ENCODE data around the gene TENM3.

Gene TENM3

DNA sequence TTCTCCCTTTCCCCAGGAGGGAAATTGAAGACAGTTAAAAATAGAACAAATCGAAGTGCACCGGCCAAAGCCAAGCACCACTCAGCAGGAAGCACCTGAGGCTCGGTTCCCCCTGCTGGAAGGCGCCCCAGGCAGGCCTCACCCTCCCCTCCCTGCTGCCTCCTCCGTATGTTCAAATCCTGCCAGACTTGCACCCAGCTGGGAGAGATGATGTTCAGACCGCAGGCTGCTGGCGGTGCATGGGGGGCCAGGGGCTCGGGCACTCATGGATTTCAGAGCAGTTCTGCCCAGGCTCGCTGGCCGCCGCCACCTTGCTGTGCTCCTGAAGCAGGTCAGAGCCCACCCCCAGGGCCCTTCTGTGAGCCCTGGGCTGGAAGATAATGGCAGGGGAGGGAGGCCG is 582.6 kb downstream of the TENM3 start:
- H3K4me2 ChIP-seq (ENCODE audit: low read depth, low read length, poor library complexity, severe bottlenecking), result no peak overlapping the region
- no peaks in the 10 kb centered on the region for H3K27me3 ChIP-seq (ENCODE audit: low read length)
- no peak overlapping the region for H2AFZ ChIP-seq (ENCODE audit: low read depth, low read length, severe bottlenecking)
- H3K4me3 ChIP-seq (ENCODE audit: insufficient read depth, low read length, poor library complexity, severe bottlenecking), result no peak overlapping the region
- no peak overlapping the region for H3K9ac ChIP-seq (ENCODE audit: low read length)
- no peaks in the 10 kb centered on the region for H3K36me3 ChIP-seq (ENCODE audit: low read length)
- no peak for TF ChIP-seq EZH2phosphoT487 (conservative IDR thresholded peaks at IDR 0.05; ENCODE audit: low read length)
- TF ChIP-seq, protein P1, sequence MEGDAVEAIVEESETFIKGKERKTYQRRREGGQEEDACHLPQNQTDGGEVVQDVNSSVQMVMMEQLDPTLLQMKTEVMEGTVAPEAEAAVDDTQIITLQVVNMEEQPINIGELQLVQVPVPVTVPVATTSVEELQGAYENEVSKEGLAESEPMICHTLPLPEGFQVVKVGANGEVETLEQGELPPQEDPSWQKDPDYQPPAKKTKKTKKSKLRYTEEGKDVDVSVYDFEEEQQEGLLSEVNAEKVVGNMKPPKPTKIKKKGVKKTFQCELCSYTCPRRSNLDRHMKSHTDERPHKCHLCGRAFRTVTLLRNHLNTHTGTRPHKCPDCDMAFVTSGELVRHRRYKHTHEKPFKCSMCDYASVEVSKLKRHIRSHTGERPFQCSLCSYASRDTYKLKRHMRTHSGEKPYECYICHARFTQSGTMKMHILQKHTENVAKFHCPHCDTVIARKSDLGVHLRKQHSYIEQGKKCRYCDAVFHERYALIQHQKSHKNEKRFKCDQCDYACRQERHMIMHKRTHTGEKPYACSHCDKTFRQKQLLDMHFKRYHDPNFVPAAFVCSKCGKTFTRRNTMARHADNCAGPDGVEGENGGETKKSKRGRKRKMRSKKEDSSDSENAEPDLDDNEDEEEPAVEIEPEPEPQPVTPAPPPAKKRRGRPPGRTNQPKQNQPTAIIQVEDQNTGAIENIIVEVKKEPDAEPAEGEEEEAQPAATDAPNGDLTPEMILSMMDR (IDR thresholded peaks at IDR 0.05; ENCODE audit: insufficient read depth, low read length, poor library complexity, severe bottlenecking), result no peak
- H3K79me2 ChIP-seq (ENCODE audit: insufficient read depth, low read length), result no peaks in the 10 kb centered on the region
- no peak overlapping the region for H3K27ac ChIP-seq (ENCODE audit: low read depth, low read length)
- H3K9me3 ChIP-seq (ENCODE audit: insufficient read depth, low read length), result no peaks in the 10 kb centered on the region
- no peaks in the 10 kb centered on the region for H3F3A ChIP-seq (ENCODE audit: insufficient read depth)
- H4K20me1 ChIP-seq (ENCODE audit: low read depth, low read length), result no peaks in the 10 kb centered on the region
- H3K9me2 ChIP-seq (replicated peaks; ENCODE audit: insufficient read depth, low read length), result no peaks in the 10 kb centered on the region

DNA sequence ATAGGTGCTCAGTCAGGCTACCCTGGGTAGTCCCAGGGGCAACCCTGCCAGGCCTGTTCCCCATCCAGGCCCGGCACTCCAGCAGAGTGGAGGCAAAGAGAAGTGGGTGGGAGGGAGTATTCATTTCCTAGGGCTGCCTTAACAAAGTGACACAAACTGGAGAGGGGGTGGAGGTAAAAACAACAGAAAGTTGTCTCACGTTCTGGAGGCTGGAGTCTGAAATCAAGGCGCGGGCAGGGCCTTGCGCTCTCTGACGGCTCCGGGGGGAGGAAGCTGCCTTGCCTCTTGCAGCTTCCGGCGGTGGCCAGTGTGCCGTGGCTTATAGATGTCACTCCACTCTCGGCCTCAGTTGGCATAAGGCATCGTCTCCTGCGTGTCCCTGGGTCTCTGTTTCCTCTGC is 583.2 kb downstream of the TENM3 start:
- TF ChIP-seq EZH2phosphoT487 (conservative IDR thresholded peaks at IDR 0.05; ENCODE audit: low read length), result no peak
- TF ChIP-seq, protein P1 (IDR thresholded peaks at IDR 0.05; ENCODE audit: insufficient read depth, low read length, poor library complexity, severe bottlenecking), result no peak
- H3K4me2 ChIP-seq (ENCODE audit: low read depth, low read length, poor library complexity, severe bottlenecking), result no peak overlapping the region

DNA sequence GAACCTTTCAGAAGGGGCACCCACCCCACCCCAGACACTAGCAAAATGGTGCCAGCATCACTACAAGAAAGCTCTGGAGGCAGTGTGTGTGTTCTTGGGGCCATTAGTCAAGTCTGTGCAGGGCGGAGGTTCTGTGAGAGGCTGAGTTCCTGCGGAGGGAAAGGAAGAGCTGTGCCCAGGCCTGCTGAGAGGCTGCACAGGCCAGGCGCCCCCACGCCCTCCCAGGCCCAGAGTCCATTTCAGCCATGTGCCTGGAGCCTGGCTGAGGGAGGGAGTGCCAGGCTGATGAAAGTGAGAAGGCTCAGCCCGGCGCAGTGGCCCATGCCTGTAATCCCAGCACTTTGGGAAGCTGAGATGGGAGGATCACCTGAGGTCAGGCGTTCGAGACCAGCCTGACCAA is 584.0 kb downstream of the TENM3 start:
- TF ChIP-seq, protein P1 (IDR thresholded peaks at IDR 0.05; ENCODE audit: insufficient read depth, low read length, poor library complexity, severe bottlenecking), result no peak
- TF ChIP-seq EZH2phosphoT487 (conservative IDR thresholded peaks at IDR 0.05; ENCODE audit: low read length), result no peak
- H3K4me2 ChIP-seq (ENCODE audit: low read depth, low read length, poor library complexity, severe bottlenecking), result no peak overlapping the region
- no peaks in the 10 kb centered on the region for H3K27me3 ChIP-seq (ENCODE audit: low read length)

More for the DNA sequence above, 583.2 kb downstream of the TENM3 start:
- H3K27me3 ChIP-seq (ENCODE audit: low read length), result no peaks in the 10 kb centered on the region
- H3K4me3 ChIP-seq (ENCODE audit: insufficient read depth, low read length, poor library complexity, severe bottlenecking), result no peak overlapping the region
- H3K9ac ChIP-seq (ENCODE audit: low read length), result no peak overlapping the region
- no peaks in the 10 kb centered on the region for H3K36me3 ChIP-seq (ENCODE audit: low read length)
- H3F3A ChIP-seq (ENCODE audit: insufficient read depth), result no peaks in the 10 kb centered on the region
- no peak overlapping the region for H2AFZ ChIP-seq (ENCODE audit: low read depth, low read length, severe bottlenecking)
- no peaks in the 10 kb centered on the region for H3K9me3 ChIP-seq (ENCODE audit: insufficient read depth, low read length)
- no peak overlapping the region for H3K27ac ChIP-seq (ENCODE audit: low read depth, low read length)
- no peaks in the 10 kb centered on the region for H4K20me1 ChIP-seq (ENCODE audit: low read depth, low read length)
- H3K79me2 ChIP-seq (ENCODE audit: insufficient read depth, low read length), result no peaks in the 10 kb centered on the region
- H3K9me2 ChIP-seq (replicated peaks; ENCODE audit: insufficient read depth, low read length), result no peaks in the 10 kb centered on the region

More for the DNA sequence above, 584.0 kb downstream of the TENM3 start:
- Histone ChIP-seq H4K20me1 (ENCODE audit: low read depth, low read length) (no peaks in the 10 kb centered on the region), H2AFZ (ENCODE audit: low read depth, low read length, severe bottlenecking) (no peak overlapping the region), H3K27ac (ENCODE audit: low read depth, low read length) (no peak overlapping the region), H3K36me3 (ENCODE audit: low read length) (no peaks in the 10 kb centered on the region), H3F3A (ENCODE audit: insufficient read depth) (no peaks in the 10 kb centered on the region), H3K79me2 (ENCODE audit: insufficient read depth, low read length) (no peaks in the 10 kb centered on the region), H3K4me3 (ENCODE audit: insufficient read depth, low read length, poor library complexity, severe bottlenecking) (no peak overlapping the region), H3K9ac (ENCODE audit: low read length) (no peak overlapping the region), H3K9me3 (ENCODE audit: insufficient read depth, low read length) (no peaks in the 10 kb centered on the region), H3K9me2 (replicated peaks; ENCODE audit: insufficient read depth, low read length) (no peaks in the 10 kb centered on the region)
